Neuronal stem cell (in vitro differentiated cells): ENCODE data around the gene DNM3.

Experiments used
- DNase-seq: peaks from one replicate; pipeline ENCODE4 v3.0.0-alpha.2; 2013; ENCODE audit warnings: low spot score
- H2AFZ ChIP-seq: one replicate; pipeline ENCODE4 v1.6.1; 2013; ENCODE audit warnings: mild to moderate bottlenecking, low read length, inconsistent platforms
- H2AK5ac ChIP-seq: 2 replicates; pipeline ENCODE4 v1.6.1; 2013; ENCODE audit warnings: low read depth, mild to moderate bottlenecking, inconsistent platforms, low read length, moderate library complexity, mixed read lengths
- H2BK120ac ChIP-seq: 2 replicates; pipeline ENCODE4 v1.6.1; 2013; ENCODE audit warnings: low read depth, mild to moderate bottlenecking, inconsistent platforms, low read length, moderate library complexity, mixed read lengths
- H2BK12ac ChIP-seq: one replicate; pipeline ENCODE4 v1.6.1; 2013; ENCODE audit warnings: low read length, inconsistent platforms
- H2BK15ac ChIP-seq: 2 replicates; pipeline ENCODE4 v1.6.1; 2013; ENCODE audit warnings: mild to moderate bottlenecking, low read length, inconsistent platforms, mixed read lengths
- H2BK5ac ChIP-seq: one replicate; pipeline ENCODE4 v1.6.1; 2013; ENCODE audit warnings: inconsistent platforms, mild to moderate bottlenecking, low read length, moderate library complexity
- H3K14ac ChIP-seq: one replicate; pipeline ENCODE4 v1.6.1; 2013; ENCODE audit warnings: low read length, inconsistent platforms
- H3K18ac ChIP-seq: 2 replicates; pipeline ENCODE4 v1.6.1; 2013; ENCODE audit warnings: low read length, inconsistent platforms
- H3K23ac ChIP-seq: 2 replicates; pipeline ENCODE4 v1.6.1; 2013; ENCODE audit warnings: low read depth, mild to moderate bottlenecking, mixed read lengths, low read length, inconsistent platforms; ENCODE audit not compliant: poor library complexity
- H3K27ac ChIP-seq: replicated peaks from 3 replicates; pipeline ENCODE4 v1.5.1; 2013; ENCODE audit warnings: low read length, inconsistent platforms
- H3K27me3 ChIP-seq, 3 experiments: 2 replicates each; pipeline ENCODE4 v1.6.1; 2013; ENCODE audit warnings: low read length in 3 of 3, mild to moderate bottlenecking in 2 of 3, inconsistent platforms in 1 of 3, low read depth in 1 of 3, mixed read lengths in 1 of 3, moderate library complexity in 1 of 3; ENCODE audit not compliant: control insufficient read depth in 3 of 3, insufficient read depth in 3 of 3
- H3K36me3 ChIP-seq, 2 donors: replicated peaks in 1 of 2; 2 replicates each; pipeline ENCODE4 v1.6.1; 2013; ENCODE audit warnings: low read length in 2 of 2; ENCODE audit not compliant: control insufficient read depth in 2 of 2, insufficient read depth in 2 of 2
- H3K4ac ChIP-seq: 2 replicates; pipeline ENCODE4 v1.6.1; 2013; ENCODE audit warnings: inconsistent platforms, mild to moderate bottlenecking, low read length, moderate library complexity
- H3K4me1 ChIP-seq, 2 donors: 1 replicate in 1 of 2; 2 replicates in 1 of 2; pipeline ENCODE4 v1.6.1; 2013; ENCODE audit warnings: low read length in 2 of 2, low read depth in 1 of 2; ENCODE audit not compliant: control insufficient read depth in 2 of 2, insufficient read depth in 1 of 2
- H3K4me2 ChIP-seq: one replicate; pipeline ENCODE4 v1.6.1; 2013; ENCODE audit warnings: mild to moderate bottlenecking, low read length, inconsistent platforms; ENCODE audit not compliant: insufficient read depth, poor library complexity, severe bottlenecking
- H3K4me3 ChIP-seq, 2 donors: 2 replicates each; pipeline ENCODE4 v1.5.1; 2013; ENCODE audit warnings: low read length in 2 of 2, mild to moderate bottlenecking in 2 of 2, inconsistent platforms in 1 of 2, moderate library complexity in 1 of 2
- H3K79me1 ChIP-seq: one replicate; pipeline ENCODE4 v1.6.1; 2013; ENCODE audit warnings: low read depth, mild to moderate bottlenecking, inconsistent platforms, low read length, moderate library complexity
- H3K9ac ChIP-seq: one replicate; pipeline ENCODE4 v1.6.1; 2013; ENCODE audit warnings: mild to moderate bottlenecking, low read depth, low read length, inconsistent platforms; ENCODE audit not compliant: poor library complexity
- H3K9me3 ChIP-seq, 2 donors: replicated peaks in 1 of 2; 2 replicates each; pipeline versions ENCODE3 to v1.6.1; 2013; ENCODE audit warnings: low read length in 2 of 2, mild to moderate bottlenecking in 2 of 2, inconsistent platforms in 1 of 2, low read depth in 1 of 2, mixed read lengths in 1 of 2, moderate library complexity in 1 of 2; ENCODE audit not compliant: control insufficient read depth in 2 of 2, insufficient read depth in 1 of 2
- H4K8ac ChIP-seq: one replicate; pipeline ENCODE4 v1.6.1; 2013; ENCODE audit warnings: low read depth, mild to moderate bottlenecking, inconsistent platforms, low read length, moderate library complexity
- H4K91ac ChIP-seq: one replicate; pipeline ENCODE4 v1.6.1; 2013; ENCODE audit warnings: low read length, low read depth, mild to moderate bottlenecking, inconsistent platforms; ENCODE audit not compliant: poor library complexity
- WGBS, 2 donors: extraction: QIAGEN DNeasy Blood & Tissue Kit; methylation state at CpG; one replicate each; pipeline ENCODE4 v1.1.7; 2013; ENCODE audit warnings: missing lambda C conversion rate in 2 of 2, mixed read lengths in 1 of 2; ENCODE audit not compliant: insufficient read length in 2 of 2, insufficient replicate concordance in 1 of 2; ENCODE audit errors: extremely low coverage in 2 of 2; 5-methylcytosine and 5-hydroxymethylcytosine counted together

DNM3 gene

DNA sequence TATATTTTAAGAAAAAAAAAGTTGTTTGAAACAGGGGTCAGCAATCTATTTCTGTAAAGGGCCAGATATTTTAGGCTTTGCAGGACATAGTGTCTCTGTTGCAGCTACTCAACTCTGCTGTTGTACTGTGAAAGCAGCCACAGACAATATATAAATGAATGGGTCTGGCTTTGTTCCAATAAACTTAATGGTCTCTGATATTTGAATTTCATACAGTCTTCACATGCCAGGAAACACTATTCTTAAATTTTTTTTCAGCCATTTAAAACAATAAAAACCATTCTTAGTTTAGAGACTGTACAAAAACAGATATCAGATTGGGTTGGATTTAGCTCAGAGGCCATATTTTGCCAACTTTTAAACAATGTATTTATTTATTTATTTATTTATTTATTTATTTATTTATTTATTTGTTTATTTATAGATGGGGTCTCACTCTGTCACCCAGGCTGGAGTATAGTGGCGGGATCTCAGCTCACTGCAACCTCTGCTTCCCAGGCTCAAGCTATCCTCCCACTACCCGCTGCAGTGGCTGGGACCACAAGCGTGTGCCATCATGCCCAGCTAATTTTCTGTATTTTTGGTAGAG lies 102.8 kb downstream of the DNM3 start:
- no peaks in the 10 kb centered on the region for H3K27me3 ChIP-seq
- H2BK15ac ChIP-seq, result no peak overlapping the region
- H4K8ac ChIP-seq, result peak overlapping the region; percentile 72
- H3K9ac ChIP-seq, result peak overlapping the region; percentile 50
- no peak overlapping the region for H2BK120ac ChIP-seq
- H2BK5ac ChIP-seq, result no peak overlapping the region
- H4K91ac ChIP-seq, result no peak overlapping the region
- WGBS, 2 donors, result no CpG with 5 or more reads among the region's 3 CpGs
- no peak overlapping the region for H3K4me3 ChIP-seq
- H3K27ac ChIP-seq, result no peak overlapping the region
- H3K4me2 ChIP-seq, result no peak overlapping the region
- H2AK5ac ChIP-seq, result no peak overlapping the region
- no peak overlapping the region for H2BK12ac ChIP-seq
- H3K14ac ChIP-seq, result no peak overlapping the region
- H3K36me3 ChIP-seq, result no peaks in the 10 kb centered on the region
- DNase-seq, result no peak
- peaks cover 0 to 1% of the 10 kb centered on the region in 2 donors for H3K4me1 ChIP-seq
- no peaks in the 10 kb centered on the region for H3K9me3 ChIP-seq
- no peak overlapping the region for H2AFZ ChIP-seq
- no peak overlapping the region for H3K4ac ChIP-seq
- H3K18ac ChIP-seq, result no peak overlapping the region
- no peak overlapping the region for H3K23ac ChIP-seq
- no peaks in the 10 kb centered on the region for H3K79me1 ChIP-seq

DNA sequence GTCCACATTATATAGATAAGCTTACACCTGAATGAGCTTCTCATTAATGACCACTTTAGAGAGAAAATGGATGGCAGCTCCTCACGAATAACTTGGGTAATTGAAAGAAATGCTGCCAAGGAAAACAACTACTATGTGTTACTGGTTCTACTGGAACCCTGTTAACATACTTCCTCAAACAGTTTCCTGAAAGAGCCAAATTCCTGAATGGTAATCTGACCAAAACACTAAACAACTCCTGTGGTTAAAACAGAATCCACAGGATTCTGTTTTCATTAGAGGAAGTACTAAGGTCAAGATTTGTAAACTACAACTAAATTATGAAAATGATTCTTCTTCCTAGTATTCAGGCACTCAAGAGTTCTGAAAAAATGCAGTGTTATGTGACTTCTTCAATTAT lies 107.2 kb downstream of the DNM3 start:
- no peak for DNase-seq
- Histone ChIP-seq H3K27ac (no peak overlapping the region), H2AFZ (no peak overlapping the region), H2BK120ac (no peak overlapping the region), H4K8ac (no peak overlapping the region), H3K4me3 (no peak overlapping the region), H3K23ac (no peak overlapping the region), H2AK5ac (no peak overlapping the region), H3K9ac (no peak overlapping the region), H3K4ac (no peak overlapping the region), H3K79me1 (no peaks in the 10 kb centered on the region), H3K9me3 (no peaks in the 10 kb centered on the region), H3K18ac (no peak overlapping the region), H3K4me2 (no peak overlapping the region), H2BK12ac (no peak overlapping the region), H2BK5ac (no peak overlapping the region), H2BK15ac (no peak overlapping the region), H3K36me3 (no peaks in the 10 kb centered on the region), H3K27me3 (no peaks in the 10 kb centered on the region), H3K14ac (no peak overlapping the region), H3K4me1 (no peaks in the 10 kb centered on the region), H4K91ac (no peak overlapping the region)
- no CpG with 5 or more reads among the region's 1 CpG for WGBS, 2 donors

- Histone ChIP-seq H2AFZ (no peak overlapping the region), H4K8ac (no peak overlapping the region), H3K18ac (no peak overlapping the region), H3K4me2 (no peak overlapping the region), H3K27me3 (no peaks in the 10 kb centered on the region), H2AK5ac (no peak overlapping the region), H2BK120ac (no peak overlapping the region), H3K23ac (no peak overlapping the region), H4K91ac (no peak overlapping the region), H3K27ac (no peak overlapping the region), H2BK15ac (no peak overlapping the region), H3K4ac (no peak overlapping the region), H3K4me1 (no peaks in the 10 kb centered on the region), H3K79me1 (no peaks in the 10 kb centered on the region), H3K4me3 (no peak overlapping the region), H2BK5ac (no peak overlapping the region), H3K9me3 (no peaks in the 10 kb centered on the region), H2BK12ac (no peak overlapping the region), H3K14ac (no peak overlapping the region), H3K9ac (no peak overlapping the region), H3K36me3 (no peaks in the 10 kb centered on the region)
- no peak for DNase-seq
- WGBS, 2 donors, result no CpG with 5 or more reads among the region's 2 CpGs
Measured at GRCh38 chr1:171949316-171949715, 108.0 kb downstream of the DNM3 start.

GRCh38 chr1:171953835-171954234 lies 112.5 kb downstream of the DNM3 start:
- no peak for DNase-seq
- Histone ChIP-seq H3K79me1 (no peaks in the 10 kb centered on the region), H2AK5ac (no peak overlapping the region), H3K18ac (no peak overlapping the region), H3K4me1 (no peaks in the 10 kb centered on the region), H2AFZ (no peak overlapping the region), H3K9me3 (no peaks in the 10 kb centered on the region), H2BK15ac (no peak overlapping the region), H3K4ac (no peak overlapping the region), H3K23ac (no peak overlapping the region), H2BK120ac (no peak overlapping the region), H3K9ac (no peak overlapping the region), H3K4me3 (no peak overlapping the region), H3K14ac (no peak overlapping the region), H3K4me2 (no peak overlapping the region), H3K27ac (no peak overlapping the region), H4K8ac (no peak overlapping the region), H2BK12ac (no peak overlapping the region), H3K36me3 (no peaks in the 10 kb centered on the region), H3K27me3 (no peaks in the 10 kb centered on the region), H4K91ac (no peak overlapping the region), H2BK5ac (no peak overlapping the region)
- WGBS, 2 donors, result no CpG with 5 or more reads among the region's 1 CpG
